PC-3 (cell line): ENCODE measurements around the gene PNMA1.

ENCODE experiments used
- EZH2 ChIP-seq: fragments of 300-600 bp; sonication (generic); IDR thresholded peaks from one replicate; pipeline ENCODE4 v1.6.1; 2017; ENCODE audit warnings: antibody characterized with exemption, mild to moderate bottlenecking, low read length; ENCODE audit not compliant: unreplicated experiment
- EZH2phosphoT487 ChIP-seq: fragments of 300-600 bp; sonication (generic); IDR thresholded peaks from 2 replicates; pipeline ENCODE4 v1.6.1; 2018; ENCODE audit warnings: mild to moderate bottlenecking, antibody characterized with exemption, low read length, borderline replicate concordance
- TF ChIP-seq, protein P1 (sequence below): fragments of 300-600 bp; sonication (generic); conservative IDR thresholded peaks from 2 replicates; pipeline ENCODE4 v1.5.1; 2017; ENCODE audit warnings: antibody characterized with exemption, low read depth, mild to moderate bottlenecking, low read length

DNA sequence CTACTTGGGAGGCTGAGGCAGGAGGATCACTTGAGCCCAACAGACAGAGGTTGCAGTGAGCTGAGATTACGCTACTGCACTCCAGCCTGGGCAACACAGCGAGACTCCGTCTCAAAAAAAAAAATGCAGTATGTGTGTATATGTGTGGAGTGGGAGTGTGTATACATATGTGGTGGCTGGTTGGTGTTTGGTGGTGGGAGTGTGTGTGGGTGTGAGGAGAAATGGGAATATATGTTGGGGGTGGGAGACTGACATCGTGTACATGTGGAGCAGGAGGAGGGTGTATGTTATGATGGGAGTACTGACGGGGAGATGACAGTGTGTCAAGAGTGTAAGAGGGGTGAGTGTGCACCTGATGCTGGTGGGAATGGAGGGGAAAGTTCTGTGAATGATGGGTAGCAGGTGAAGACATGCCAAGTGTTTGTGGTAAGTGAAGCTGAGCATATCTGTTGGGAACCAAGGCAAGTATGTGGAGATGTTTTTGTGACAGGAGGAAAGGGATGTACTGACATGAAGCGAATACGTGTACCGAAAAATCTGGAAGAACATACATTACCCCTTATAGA, 4.2 kb downstream of the PNMA1 start:
- TF ChIP-seq, protein P1, sequence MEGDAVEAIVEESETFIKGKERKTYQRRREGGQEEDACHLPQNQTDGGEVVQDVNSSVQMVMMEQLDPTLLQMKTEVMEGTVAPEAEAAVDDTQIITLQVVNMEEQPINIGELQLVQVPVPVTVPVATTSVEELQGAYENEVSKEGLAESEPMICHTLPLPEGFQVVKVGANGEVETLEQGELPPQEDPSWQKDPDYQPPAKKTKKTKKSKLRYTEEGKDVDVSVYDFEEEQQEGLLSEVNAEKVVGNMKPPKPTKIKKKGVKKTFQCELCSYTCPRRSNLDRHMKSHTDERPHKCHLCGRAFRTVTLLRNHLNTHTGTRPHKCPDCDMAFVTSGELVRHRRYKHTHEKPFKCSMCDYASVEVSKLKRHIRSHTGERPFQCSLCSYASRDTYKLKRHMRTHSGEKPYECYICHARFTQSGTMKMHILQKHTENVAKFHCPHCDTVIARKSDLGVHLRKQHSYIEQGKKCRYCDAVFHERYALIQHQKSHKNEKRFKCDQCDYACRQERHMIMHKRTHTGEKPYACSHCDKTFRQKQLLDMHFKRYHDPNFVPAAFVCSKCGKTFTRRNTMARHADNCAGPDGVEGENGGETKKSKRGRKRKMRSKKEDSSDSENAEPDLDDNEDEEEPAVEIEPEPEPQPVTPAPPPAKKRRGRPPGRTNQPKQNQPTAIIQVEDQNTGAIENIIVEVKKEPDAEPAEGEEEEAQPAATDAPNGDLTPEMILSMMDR, result no peak
- TF ChIP-seq EZH2phosphoT487 (no peak), EZH2 (no peak)
